Measurements from ENCODE around the gene TCP11L1. TPM values are rescaled to one million over a fixed set of nuclear protein-coding genes. Genes with fewer than 3 reads are reported as not detected.

Gene TCP11L1
- total RNA-seq, 2 donors from 2014 or later, result 54.0 to 63.7 TPM

DNA sequence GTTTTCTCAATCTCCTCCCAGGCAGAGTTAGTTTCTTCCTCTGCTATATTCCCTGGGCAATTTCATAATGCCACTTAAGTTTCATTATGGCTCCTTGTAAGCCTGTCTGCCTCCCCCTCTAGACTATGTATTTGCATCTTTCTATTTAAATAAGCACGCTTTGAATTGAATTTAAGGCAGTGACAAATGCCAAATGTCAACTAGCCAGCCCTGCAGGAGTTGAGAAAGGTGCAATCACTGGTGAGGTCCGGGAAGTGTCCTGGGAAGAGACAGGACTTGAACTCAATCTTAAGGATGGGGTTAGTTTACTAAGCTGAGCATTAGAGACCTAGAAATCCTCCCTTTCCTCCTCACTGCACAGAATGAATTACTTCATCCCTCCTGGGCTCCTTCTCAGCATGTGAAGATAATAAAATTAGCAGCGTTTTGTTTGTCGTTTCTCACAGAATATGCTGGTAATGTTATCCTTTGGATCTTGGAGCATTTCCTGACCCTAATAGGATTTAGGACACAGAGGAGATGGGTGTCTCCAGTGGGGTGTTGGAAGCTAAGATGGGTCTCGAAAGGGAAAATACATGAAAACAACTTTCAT, 1.6 kb downstream of the TCP11L1 start:
- Histone ChIP-seq H3K36me3 (ENCODE audit: control insufficient read depth, insufficient read depth, low read length) (peaks cover 31% of the 10 kb centered on the region), H3K27me3 (ENCODE audit: control insufficient read depth, insufficient read depth, low read length, poor library complexity, severe bottlenecking) (no peaks in the 10 kb centered on the region), H3K9me3 (ENCODE audit: control insufficient read depth, low read length) (peaks cover 28% of the 10 kb centered on the region), H3K9ac (ENCODE audit: extremely low read depth, low read length, poor library complexity, severe bottlenecking) (no peak overlapping the region), H3K4me1 (ENCODE audit: control insufficient read depth, insufficient read depth, low read length) (no peaks in the 10 kb centered on the region), H3K4me3 (ENCODE audit: low read length) (peak overlapping the region; percentile 92), H3K27ac (ENCODE audit: low read depth, low read length) (no peak overlapping the region)
- TF ChIP-seq, protein P1, sequence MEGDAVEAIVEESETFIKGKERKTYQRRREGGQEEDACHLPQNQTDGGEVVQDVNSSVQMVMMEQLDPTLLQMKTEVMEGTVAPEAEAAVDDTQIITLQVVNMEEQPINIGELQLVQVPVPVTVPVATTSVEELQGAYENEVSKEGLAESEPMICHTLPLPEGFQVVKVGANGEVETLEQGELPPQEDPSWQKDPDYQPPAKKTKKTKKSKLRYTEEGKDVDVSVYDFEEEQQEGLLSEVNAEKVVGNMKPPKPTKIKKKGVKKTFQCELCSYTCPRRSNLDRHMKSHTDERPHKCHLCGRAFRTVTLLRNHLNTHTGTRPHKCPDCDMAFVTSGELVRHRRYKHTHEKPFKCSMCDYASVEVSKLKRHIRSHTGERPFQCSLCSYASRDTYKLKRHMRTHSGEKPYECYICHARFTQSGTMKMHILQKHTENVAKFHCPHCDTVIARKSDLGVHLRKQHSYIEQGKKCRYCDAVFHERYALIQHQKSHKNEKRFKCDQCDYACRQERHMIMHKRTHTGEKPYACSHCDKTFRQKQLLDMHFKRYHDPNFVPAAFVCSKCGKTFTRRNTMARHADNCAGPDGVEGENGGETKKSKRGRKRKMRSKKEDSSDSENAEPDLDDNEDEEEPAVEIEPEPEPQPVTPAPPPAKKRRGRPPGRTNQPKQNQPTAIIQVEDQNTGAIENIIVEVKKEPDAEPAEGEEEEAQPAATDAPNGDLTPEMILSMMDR (conservative IDR thresholded peaks at IDR 0.05), result no peak
- H3K9me3 Mint-ChIP-seq, result peaks cover 21% of the 10 kb centered on the region
- H3K4me3 Mint-ChIP-seq, result peak overlapping the region; percentile 79
- peaks cover 25% of the 10 kb centered on the region for H3K4me1 Mint-ChIP-seq
- 42 to 100% methylated on average over 1 to 5 of the region's 5 CpGs for WGBS, 2 experiments (ENCODE audit: insufficient coverage in 1 of 2, insufficient read length in 1 of 2)
- H3K27ac Mint-ChIP-seq, result peak overlapping the region; percentile 40
- DNase-seq, result no peak
- peaks cover 40% of the 10 kb centered on the region for H3K36me3 Mint-ChIP-seq (ENCODE audit: low read depth)
- no peaks in the 10 kb centered on the region for H3K27me3 Mint-ChIP-seq (ENCODE audit: insufficient read depth)

- Histone ChIP-seq H3K36me3 (ENCODE audit: control insufficient read depth, insufficient read depth, low read length) (peaks cover 54% of the 10 kb centered on the region), H3K9ac (ENCODE audit: extremely low read depth, low read length, poor library complexity, severe bottlenecking) (no peak overlapping the region), H3K27ac (ENCODE audit: low read depth, low read length) (no peak overlapping the region), H3K9me3 (ENCODE audit: control insufficient read depth, low read length) (peaks cover 47% of the 10 kb centered on the region), H3K4me1 (ENCODE audit: control insufficient read depth, insufficient read depth, low read length) (no peaks in the 10 kb centered on the region), H3K27me3 (ENCODE audit: control insufficient read depth, insufficient read depth, low read length, poor library complexity, severe bottlenecking) (no peaks in the 10 kb centered on the region), H3K4me3 (ENCODE audit: low read length) (peak overlapping the region; percentile 47)
- Mint-ChIP-seq H3K4me3 (no peak overlapping the region), H3K4me1 (peaks cover 33% of the 10 kb centered on the region), H3K36me3 (ENCODE audit: low read depth) (peaks cover 63% of the 10 kb centered on the region), H3K9me3 (peaks cover 31% of the 10 kb centered on the region), H3K27me3 (ENCODE audit: insufficient read depth) (no peaks in the 10 kb centered on the region), H3K27ac (no peak overlapping the region)
- TF ChIP-seq, protein P1 (conservative IDR thresholded peaks at IDR 0.05), result no peak
- no peak for DNase-seq
- WGBS, 2 experiments (ENCODE audit: insufficient coverage in 1 of 2, insufficient read length in 1 of 2), result 82 to 96% methylated on average over 1 of the region's 2 CpGs
These were observed 4.0 kb downstream of the TCP11L1 start for GRCh38 chr11:33043221-33043830.

DNA sequence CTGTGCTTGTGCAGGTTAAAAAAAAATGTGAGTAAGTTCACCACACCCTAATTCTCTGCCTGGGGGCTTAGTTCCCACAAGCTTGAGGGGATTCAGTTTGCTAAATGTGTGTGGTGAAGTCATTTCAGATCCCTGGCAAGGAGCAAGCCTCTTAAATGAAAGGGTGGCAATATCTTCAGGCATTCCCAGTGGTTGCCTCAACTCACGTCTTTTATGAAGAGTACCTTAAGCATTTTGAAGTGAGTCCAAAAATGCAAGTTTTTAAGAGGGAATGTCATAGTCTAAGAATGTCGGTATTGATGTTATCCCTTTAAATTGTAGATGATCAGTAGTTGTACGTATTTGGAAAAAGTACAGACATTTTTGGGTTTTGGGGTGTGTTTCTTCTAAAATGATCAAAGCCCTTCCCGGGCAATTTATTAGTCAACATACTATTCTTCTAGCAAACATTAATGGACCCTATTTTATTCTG, 4.9 kb downstream of the TCP11L1 start:
- Histone ChIP-seq H3K27ac (ENCODE audit: low read depth, low read length) (no peak overlapping the region), H3K27me3 (ENCODE audit: control insufficient read depth, insufficient read depth, low read length, poor library complexity, severe bottlenecking) (no peaks in the 10 kb centered on the region), H3K9me3 (ENCODE audit: control insufficient read depth, low read length) (peaks cover 47% of the 10 kb centered on the region), H3K4me3 (ENCODE audit: low read length) (peak overlapping the region; percentile 36), H3K4me1 (ENCODE audit: control insufficient read depth, insufficient read depth, low read length) (no peaks in the 10 kb centered on the region), H3K9ac (ENCODE audit: extremely low read depth, low read length, poor library complexity, severe bottlenecking) (no peak overlapping the region), H3K36me3 (ENCODE audit: control insufficient read depth, insufficient read depth, low read length) (peaks cover 59% of the 10 kb centered on the region)
- peaks cover 31% of the 10 kb centered on the region for H3K9me3 Mint-ChIP-seq
- 96 to 100% methylated on average over 2 to 3 of the region's 4 CpGs for WGBS, 2 experiments (ENCODE audit: insufficient coverage in 1 of 2, insufficient read length in 1 of 2)
- no peak overlapping the region for H3K27ac Mint-ChIP-seq
- no peak overlapping the region for H3K4me3 Mint-ChIP-seq
- TF ChIP-seq, protein P1 (conservative IDR thresholded peaks at IDR 0.05), result no peak
- H3K36me3 Mint-ChIP-seq (ENCODE audit: low read depth), result peaks cover 70% of the 10 kb centered on the region
- no peak for DNase-seq
- no peaks in the 10 kb centered on the region for H3K27me3 Mint-ChIP-seq (ENCODE audit: insufficient read depth)
- H3K4me1 Mint-ChIP-seq, result peaks cover 40% of the 10 kb centered on the region

Data from endodermal cell (in vitro differentiated cells).